ENCODE data around the gene ZNF792. TPM values are rescaled to one million over a fixed set of nuclear protein-coding genes. Genes with fewer than 3 reads are reported as not detected.

Gene ZNF792
- polyA plus RNA-seq, 2 of the 4 experiments (the other 2 are of a cell fraction), result 2.0 to 3.7 TPM

GRCh38 chr19:34932494-34932893 lies 31.5 kb downstream of the ZNF792 start:
- ChIA-PET POLR2A (no interaction called here), CTCF (interaction anchor here (0.7 kb wide), 1 partner anchor 1715 kb away, joined by 4 read pairs; no protein-coding TSS in a partner anchor)
- 93% methylated on average over 6 of the region's 6 CpGs for WGBS (ENCODE audit: missing lambda C conversion rate)
- no peak overlapping the region for H3K4me3 ChIP-seq
- peaks cover 57% of the 10 kb centered on the region for H3K9me3 ChIP-seq
- TF ChIP-seq POLR2AphosphoS2 (conservative IDR thresholded peaks at IDR 0.05; ENCODE audit: low read length) (no peak), KDM1A (IDR thresholded peaks at IDR 0.05; ENCODE audit: low read depth) (no peak), NFE2L2 (conservative IDR thresholded peaks at IDR 0.05; ENCODE audit: low read length) (no peak), RCOR1 (IDR thresholded peaks at IDR 0.05; ENCODE audit: low read depth, low read length) (no peak), TP53 (CRISPR knock-in tag; IDR thresholded peaks at IDR 0.05) (no peak)
- peaks cover 4% of the 10 kb centered on the region; the same call in 2 of the 3 replicates for H3K4me1 ChIP-seq
- no peak overlapping the region for H3K27ac ChIP-seq
- ATAC-seq, result no peak
- no peak for FAIRE-seq
- no peak overlapping the region for H3K4me2 ChIP-seq
- DNase-seq (ENCODE audit: low read depth in 1 of 2, low spot score in 1 of 2), result no peak

GRCh38 chr19:34926685-34927375 lies 37.2 kb downstream of the ZNF792 start, which contains the start of gene ZNF30:
ZNF30 (plus strand) TSS chr19:34926903; CDS start chr19:34929948, 3,045 bp downstream.
- POLR2A ChIA-PET, result interaction anchor here (0.6 to 1.8 kb wide), 7 partner anchors 17 to 1582 kb away, joined by 3 to 8 read pairs (median 6); partner anchors contain the start of genes GRAMD1A, SCGB2B2, ZNF181 and ZNF302
- WGBS (ENCODE audit: missing lambda C conversion rate), result 3% methylated on average over 53 of the region's 53 CpGs
- Histone ChIP-seq H3K4me2 (peak within 1 kb of the TSS; percentile 84), H3K27ac (peak within 1 kb of the TSS; percentile 77 to 83), H3K9me3 (peaks cover 47% of the 10 kb centered on the region), H3K4me3 (peak within 1 kb of the TSS; percentile 64), H3K4me1 (peaks cover 4% of the 10 kb centered on the region; the same call in 2 of the 3 replicates)
- FAIRE-seq (peak; percentile 99), DNase-seq (ENCODE audit: low read depth in 1 of 2, low spot score in 1 of 2) (peak; percentile 95 to 96), ATAC-seq (peak; percentile 99 to 100)
- CTCF ChIA-PET, result interaction anchor here (0.8 to 3.5 kb wide), 9 partner anchors 10 to 1149 kb away, joined by 3 to 18 read pairs (median 4); partner anchors contain the start of gene LGI4
- 0 out of 3 replicates have a peak, but pooled peaks have one; percentile 43 for TF ChIP-seq BCL3 (IDR thresholded peaks at IDR 0.05)
- TF ChIP-seq CBX8 (IDR thresholded peaks at IDR 0.05), result no peak
- TF ChIP-seq JUNB (IDR thresholded peaks at IDR 0.05), result no peak
- TF ChIP-seq PBX3 (IDR thresholded peaks at IDR 0.05), result peak; percentile 67
- no peak for TF ChIP-seq ZFP36 (IDR thresholded peaks at IDR 0.05; ENCODE audit: borderline replicate concordance, partially characterized antibody)
- no peak for TF ChIP-seq CBX2 (IDR thresholded peaks at IDR 0.05; ENCODE audit: borderline replicate concordance, low read depth)
- TF ChIP-seq NFE2L2 (conservative IDR thresholded peaks at IDR 0.05; ENCODE audit: low read length), result no peak
- TF ChIP-seq FOSL2 (IDR thresholded peaks at IDR 0.05), result no peak
- TF ChIP-seq FOSL2 (CRISPR knock-in tag; IDR thresholded peaks at IDR 0.05), result no peak
- no peak; the same call in 1 of the 2 replicates for TF ChIP-seq HDAC2 (IDR thresholded peaks at IDR 0.05)
- no peak for TF ChIP-seq ELK1 (IDR thresholded peaks at IDR 0.05; ENCODE audit: low read depth, low read length)
- TF ChIP-seq TP53 (CRISPR knock-in tag; IDR thresholded peaks at IDR 0.05), result no peak
- TF ChIP-seq POLR2AphosphoS2 (conservative IDR thresholded peaks at IDR 0.05; ENCODE audit: low read length), result no peak
- no peak for TF ChIP-seq ZC3H11A (IDR thresholded peaks at IDR 0.05)
- peak; percentile 92 for TF ChIP-seq POLR2A (IDR thresholded peaks at IDR 0.05; ENCODE audit: low read length)
- no peak for TF ChIP-seq HOXA7 (CRISPR knock-in tag; IDR thresholded peaks at IDR 0.05)
- peak in 1 of 2 experiments; percentile 30; a peak in 1 of 5 replicates for TF ChIP-seq RAD21 (conservative IDR thresholded peaks at IDR 0.05 in 1 of 2, IDR thresholded peaks at IDR 0.05 in 1 of 2)
- 0 out of 2 replicates have a peak, but pooled peaks have one; percentile 4 for TF ChIP-seq USF2 (IDR thresholded peaks at IDR 0.05)
- no peak for TF ChIP-seq MAFK (IDR thresholded peaks at IDR 0.05; ENCODE audit: partially characterized antibody)
- TF ChIP-seq JUN (IDR thresholded peaks at IDR 0.05), result peak in 1 of 2 experiments; percentile 73; a peak in 2 of 5 replicates
- no peak for TF ChIP-seq CHD2 (IDR thresholded peaks at IDR 0.05; ENCODE audit: low read length, partially characterized antibody)
- no peak for TF ChIP-seq TFCP2L1 (CRISPR knock-in tag; IDR thresholded peaks at IDR 0.05)
- TF ChIP-seq MYC (IDR thresholded peaks at IDR 0.05; ENCODE audit: borderline replicate concordance, low read length), result no peak; the same call in 1 of the 2 replicates
- TF ChIP-seq FOSB (CRISPR knock-in tag; IDR thresholded peaks at IDR 0.05), result no peak
- TF ChIP-seq EP300 (IDR thresholded peaks at IDR 0.05), result no peak
- no peak for TF ChIP-seq KDM1A (IDR thresholded peaks at IDR 0.05; ENCODE audit: low read depth)
- no peak for TF ChIP-seq RARB (CRISPR knock-in tag; IDR thresholded peaks at IDR 0.05)
- no peak for TF ChIP-seq MAZ (IDR thresholded peaks at IDR 0.05; ENCODE audit: borderline replicate concordance, low read depth, low read length)
- no peak for TF ChIP-seq EHF (CRISPR knock-in tag; IDR thresholded peaks at IDR 0.05)
- TF ChIP-seq ESRRA (IDR thresholded peaks at IDR 0.05; ENCODE audit: borderline replicate concordance, low read length), result no peak
- no peak for TF ChIP-seq BHLHE40 (IDR thresholded peaks at IDR 0.05; ENCODE audit: low read depth, low read length)
- TF ChIP-seq KDM5A (IDR thresholded peaks at IDR 0.05), result no peak
- peak; percentile 31; the same call in 1 of the 2 replicates for TF ChIP-seq HOXB13 (CRISPR knock-in tag; IDR thresholded peaks at IDR 0.05; ENCODE audit: low read depth)
- peak; percentile 99 for TF ChIP-seq MAX (IDR thresholded peaks at IDR 0.05)
- TF ChIP-seq RCOR1 (IDR thresholded peaks at IDR 0.05; ENCODE audit: low read depth, low read length), result no peak
